ENCODE data around the gene CDK13.

GRCh38 chr7:39973801-39974200, 23.7 kb downstream of the CDK13 start:
- TF ChIP-seq ARNTL (CRISPR knock-in tag; IDR thresholded peaks at IDR 0.05; ENCODE audit: borderline replicate concordance, low read depth), result no peak
- TF ChIP-seq ZNF70 (CRISPR knock-in tag; IDR thresholded peaks at IDR 0.05), result no peak
- no peak for TF ChIP-seq ZFP30 (CRISPR knock-in tag; IDR thresholded peaks at IDR 0.05)
- TF ChIP-seq CREB5 (CRISPR knock-in tag; IDR thresholded peaks at IDR 0.05; ENCODE audit: low read depth), result no peak
- no peak for TF ChIP-seq ZFP3 (CRISPR knock-in tag; IDR thresholded peaks at IDR 0.05)
- no peak for TF ChIP-seq BACH2 (CRISPR knock-in tag; IDR thresholded peaks at IDR 0.05; ENCODE audit: borderline replicate concordance)
